ENCODE data around the gene DDRGK1.

DNA sequence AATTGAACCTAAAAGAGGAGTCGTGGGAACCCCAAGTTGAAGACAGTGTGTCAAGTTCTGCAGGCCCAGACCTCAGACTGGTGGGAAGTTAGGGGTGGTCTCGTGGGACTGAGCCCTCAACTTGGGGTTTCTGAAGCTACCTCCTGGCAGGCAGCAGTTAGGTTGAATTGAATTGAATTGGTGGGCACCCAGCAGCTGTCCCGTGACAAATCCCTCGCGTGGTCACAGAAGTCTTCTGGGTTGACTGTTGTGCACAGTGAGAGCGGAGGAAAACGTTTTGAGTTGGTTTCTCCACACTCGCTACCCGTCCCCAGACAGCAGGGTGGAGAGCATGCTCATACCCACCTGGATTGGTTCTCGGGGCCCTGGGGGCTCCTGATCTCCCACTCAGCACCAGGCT, 21.6 kb upstream of the DDRGK1 start:
- TF ChIP-seq L3MBTL2 (conservative IDR thresholded peaks at IDR 0.05) (no peak), SUZ12 (IDR thresholded peaks at IDR 0.05) (no peak), TARDBP (IDR thresholded peaks at IDR 0.05) (no peak), LEF1 (IDR thresholded peaks at IDR 0.05; ENCODE audit: borderline replicate concordance) (no peak), SP1 (IDR thresholded peaks at IDR 0.05) (no peak), ZNF384 (IDR thresholded peaks at IDR 0.05) (no peak), FOXA1 (IDR thresholded peaks at IDR 0.05) (no peak), FOXM1 (IDR thresholded peaks at IDR 0.05; ENCODE audit: borderline replicate concordance) (no peak), HDGF (IDR thresholded peaks at IDR 0.05; ENCODE audit: borderline replicate concordance) (no peak), FOXK2 (IDR thresholded peaks at IDR 0.05) (no peak), BHLHE40 (IDR thresholded peaks at IDR 0.05; ENCODE audit: borderline replicate concordance) (no peak), ARNT (IDR thresholded peaks at IDR 0.05) (no peak), ELF4 (IDR thresholded peaks at IDR 0.05) (no peak), CTBP1 (IDR thresholded peaks at IDR 0.05; ENCODE audit: borderline replicate concordance) (no peak)
